Renal cortex interstitium (tissue), 3 donors: ENCODE results near the gene EIF4EBP3. TPM values are rescaled to one million over a fixed set of nuclear protein-coding genes. Genes with fewer than 3 reads are reported as not detected.

Experiments
- polyA plus RNA-seq, 3 donors: library from polyadenylated mRNA; unstranded; fragments of 120-200 nt; gene quantifications; one replicate each; pipeline ENCODE4 v1.2.1, GENCODE V29; 2013; ENCODE audit not compliant: insufficient read length in 3 of 3

Gene EIF4EBP3
- polyA plus RNA-seq, 3 donors: 6.9 to 14.9 (median 7.6) TPM

Other genes starting within 250 kb of the EIF4EBP3 start
- 100 to 1,000 TPM in 2 of 3 donors, 10 to 100 TPM in 1; 86.6 to 116 (median 114) TPM for gene PFDN1, start 244.6 kb upstream of the EIF4EBP3 start, polyA plus RNA-seq
- 10 to 100 TPM in 2 of 3 donors, 1 to 10 TPM in 1; 9.9 to 13.3 (median 12.6) TPM for gene HBEGF, start 201.1 kb upstream of the EIF4EBP3 start, polyA plus RNA-seq
- 10 to 100 TPM; 11.7 to 43.4 (median 13.6) TPM for gene SLC4A9, start 187.5 kb upstream of the EIF4EBP3 start, polyA plus RNA-seq
- 100 to 1,000 TPM; 112 to 139 (median 120) TPM for gene ANKHD1, start 145.8 kb upstream of the EIF4EBP3 start, polyA plus RNA-seq
- 10 to 100 TPM; 23.8 to 31.7 (median 27.1) TPM for gene SRA1, start 9.8 kb downstream of the EIF4EBP3 start, polyA plus RNA-seq
- gene APBB3, start 16.9 kb downstream of the EIF4EBP3 start, polyA plus RNA-seq: 10 to 100 TPM; 37.9 to 63.1 (median 38.0) TPM
- gene SLC35A4, start 17.2 kb downstream of the EIF4EBP3 start, polyA plus RNA-seq: 10 to 100 TPM; 72.4 to 83.5 (median 78.0) TPM
- 10 to 100 TPM in 2 of 3 donors, 1 to 10 TPM in 1; 8.4 to 11.5 (median 11.0) TPM for gene CD14, start 85.5 kb downstream of the EIF4EBP3 start, polyA plus RNA-seq
- gene TMCO6, start 91.8 kb downstream of the EIF4EBP3 start, polyA plus RNA-seq: 10 to 100 TPM; 16.1 to 19.3 (median 17.0) TPM
- 10 to 100 TPM; 77.3 to 94.8 (median 88.4) TPM for gene NDUFA2, start 100.0 kb downstream of the EIF4EBP3 start, polyA plus RNA-seq
- gene IK, start 100.2 kb downstream of the EIF4EBP3 start, polyA plus RNA-seq: 100 to 1,000 TPM; 158 to 177 (median 174) TPM
- gene WDR55, start 117.2 kb downstream of the EIF4EBP3 start, polyA plus RNA-seq: 10 to 100 TPM; 15.0 to 20.6 (median 15.8) TPM
- 1 to 10 TPM in 1 of 3 donors, under 1 TPM in 2; 0.36 to 1.0 (median 0.76) TPM for gene DND1, start 125.9 kb downstream of the EIF4EBP3 start, polyA plus RNA-seq
- gene HARS1, start 143.7 kb downstream of the EIF4EBP3 start, polyA plus RNA-seq: 10 to 100 TPM; 70.5 to 78.3 (median 71.8) TPM
- gene HARS2, start 143.8 kb downstream of the EIF4EBP3 start, polyA plus RNA-seq: 10 to 100 TPM; 42.6 to 54.8 (median 46.8) TPM
- 100 to 1,000 TPM; 103 to 141 (median 128) TPM for gene ZMAT2, start 152.8 kb downstream of the EIF4EBP3 start, polyA plus RNA-seq
- gene PCDHA1, start 238.5 kb downstream of the EIF4EBP3 start, polyA plus RNA-seq: under 1 TPM in 1 of 3 donors, not detected in 2; 0.09 TPM
- under 1 TPM; 0.24 to 0.37 (median 0.30) TPM for gene PCDHA2, start 247.2 kb downstream of the EIF4EBP3 start, polyA plus RNA-seq